ENCODE data around the gene CEP152.
A peak's percentile ranks its signal among the peaks of the same experiment; 100 is the strongest.

- TF ChIP-seq CTCF (IDR thresholded peaks at IDR 0.05): no peak
- TF ChIP-seq POLR2A (IDR thresholded peaks at IDR 0.05): peak in 1 of 2 donors; percentile 4
These were observed 573 bp upstream of the CEP152 start for GRCh38 chr15:48811325-48811958.

All from heart left ventricle (tissue), 13 donors.